SK-N-SH treated with all-trans-retinoic acid at 6 μM for 48 hours (cell line): Measurements from ENCODE around the gene SHC3.
A peak's percentile ranks its signal among the peaks of the same experiment; 100 is the strongest.

Experiments used
- ATAC-seq: fragments of 200-7000 bp; cut with Tn5 transposase; 3 replicates; pipeline ENCODE4 v1.9.1; 2020; ENCODE audit warnings: mild to moderate bottlenecking, moderate library complexity
- ARNTL ChIP-seq: fragments of 450-650 bp; formaldehyde crosslinking; IDR thresholded peaks from 2 replicates; pipeline ENCODE4 v1.5.0; 2020; ENCODE audit warnings: low read depth, mild to moderate bottlenecking, moderate library complexity, borderline replicate concordance
- CREB5 ChIP-seq: fragments of 250-450 bp; sonication (Bioruptor Pico); IDR thresholded peaks from 2 replicates; pipeline ENCODE4 v1.5.1; 2020; ENCODE audit warnings: low read depth, mild to moderate bottlenecking, moderate library complexity
- CSDC2 ChIP-seq: fragments of 250-450 bp; sonication (Bioruptor Pico); IDR thresholded peaks from 2 replicates; pipeline ENCODE4 v1.5.0; 2020; ENCODE audit warnings: mild to moderate bottlenecking, moderate library complexity
- ESRRG ChIP-seq: fragments of 250-450 bp; sonication (Bioruptor Pico); IDR thresholded peaks from 2 replicates; pipeline ENCODE4 v1.6.1; 2021; ENCODE audit warnings: mild to moderate bottlenecking
- GLIS3 ChIP-seq: fragments of 250-450 bp; sonication (Bioruptor Pico); IDR thresholded peaks from 2 replicates; pipeline ENCODE4 v1.5.0; 2020; ENCODE audit warnings: mild to moderate bottlenecking, moderate library complexity
- ISL1 ChIP-seq: fragments of 250-450 bp; sonication (Bioruptor Pico); IDR thresholded peaks from 2 replicates; pipeline ENCODE4 v2.1.2; 2022; ENCODE audit warnings: mild to moderate bottlenecking, moderate library complexity
- OSR1 ChIP-seq: fragments of 250-450 bp; sonication (Bioruptor Pico); IDR thresholded peaks from 2 replicates; pipeline ENCODE4 v1.8.0; 2022; ENCODE audit warnings: moderate library complexity, mild to moderate bottlenecking, inconsistent platforms
- POU6F1 ChIP-seq: fragments of 250-450 bp; sonication (Bioruptor Pico); IDR thresholded peaks from 2 replicates; pipeline ENCODE4 v1.8.0; 2021; ENCODE audit warnings: low read depth, mild to moderate bottlenecking, moderate library complexity, borderline replicate concordance
- PPARA ChIP-seq: fragments of 250-450 bp; sonication (Bioruptor Pico); IDR thresholded peaks from 2 replicates; pipeline ENCODE4 v1.5.0; 2020; ENCODE audit warnings: mild to moderate bottlenecking, borderline replicate concordance
- RARB ChIP-seq: fragments of 250-450 bp; sonication (Bioruptor Pico); IDR thresholded peaks from 2 replicates; pipeline ENCODE4 v1.8.0; 2021; ENCODE audit warnings: mild to moderate bottlenecking, moderate library complexity
- SNAI2 ChIP-seq: fragments of 250-450 bp; sonication (Bioruptor Pico); IDR thresholded peaks from 2 replicates; pipeline ENCODE4 v1.5.0; 2020; ENCODE audit warnings: mild to moderate bottlenecking, moderate library complexity
- TCF4 ChIP-seq: fragments of 250-450 bp; sonication (Bioruptor Pico); IDR thresholded peaks from 2 replicates; pipeline ENCODE4 v1.8.0; 2021; ENCODE audit warnings: mild to moderate bottlenecking, moderate library complexity, borderline replicate concordance
- TOX ChIP-seq: fragments of 250-450 bp; sonication (Bioruptor Pico); IDR thresholded peaks from 2 replicates; pipeline ENCODE4 v1.8.0; 2021; ENCODE audit warnings: mild to moderate bottlenecking, moderate library complexity, borderline replicate concordance
- ZC3H10 ChIP-seq: fragments of 250-450 bp; sonication (Bioruptor Pico); IDR thresholded peaks from 2 replicates; pipeline ENCODE4 v1.5.1; 2021; ENCODE audit warnings: mild to moderate bottlenecking, moderate library complexity
- ZFP3 ChIP-seq: fragments of 250-450 bp; sonication (Bioruptor Pico); IDR thresholded peaks from 2 replicates; pipeline ENCODE4 v1.5.0; 2020; ENCODE audit warnings: mild to moderate bottlenecking, moderate library complexity
- ZFP30 ChIP-seq: fragments of 450-650 bp; formaldehyde crosslinking; IDR thresholded peaks from 2 replicates; pipeline ENCODE4 v1.5.0; 2022; ENCODE audit warnings: mild to moderate bottlenecking, moderate library complexity
- ZNF565 ChIP-seq: fragments of 450-650 bp; formaldehyde crosslinking; conservative IDR thresholded peaks from 2 replicates; pipeline ENCODE4 v1.5.0; 2020; ENCODE audit warnings: low read depth, mild to moderate bottlenecking, moderate library complexity
- ZNF70 ChIP-seq: fragments of 450-650 bp; formaldehyde crosslinking; IDR thresholded peaks from 2 replicates; pipeline ENCODE4 v1.5.0; 2020; ENCODE audit warnings: mild to moderate bottlenecking, moderate library complexity
- ZNF8 ChIP-seq: fragments of 450-650 bp; formaldehyde crosslinking; IDR thresholded peaks from 2 replicates; pipeline ENCODE4 v1.5.0; 2020; ENCODE audit warnings: mild to moderate bottlenecking, moderate library complexity
- TF ChIP-seq, protein P1 (sequence below): fragments of 250-450 bp; sonication (Bioruptor Pico); IDR thresholded peaks from 2 replicates; pipeline ENCODE4 v1.5.0; 2020; ENCODE audit warnings: mild to moderate bottlenecking, moderate library complexity
- TF ChIP-seq, protein P2 (sequence below): fragments of 250-450 bp; sonication (Bioruptor Pico); IDR thresholded peaks from 2 replicates; pipeline ENCODE4 v1.8.0; 2020; ENCODE audit warnings: mild to moderate bottlenecking, moderate library complexity, borderline replicate concordance

The SHC3 gene

DNA sequence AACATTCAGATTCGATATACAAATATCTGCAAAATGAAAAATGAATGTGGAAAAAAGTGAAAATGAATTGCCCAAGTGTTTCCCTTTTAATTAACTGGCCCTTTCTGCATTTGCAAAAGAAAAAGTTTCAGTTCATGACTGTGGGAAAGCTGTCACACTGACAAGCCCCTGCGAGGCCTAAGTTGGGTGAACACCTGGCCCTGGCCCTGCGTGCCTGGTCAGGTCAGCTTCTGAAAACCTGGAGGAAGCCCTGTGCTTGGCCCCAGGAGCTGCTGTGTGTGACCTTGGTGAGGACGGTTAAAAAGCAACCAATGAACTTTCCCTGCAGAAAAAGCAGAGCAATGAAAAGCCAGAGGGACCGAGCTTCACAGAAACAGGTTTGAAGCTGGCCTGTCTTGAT lies 41.0 kb upstream of the SHC3 start:
- no peak for TF ChIP-seq SNAI2
- no peak for TF ChIP-seq ISL1 (CRISPR knock-in tag)
- TF ChIP-seq GLIS3: no peak
- TF ChIP-seq OSR1 (CRISPR knock-in tag): no peak
- no peak for TF ChIP-seq TCF4
- TF ChIP-seq CREB5: no peak
- no peak for TF ChIP-seq ZNF70 (CRISPR knock-in tag)
- no peak for TF ChIP-seq TOX
- no peak for TF ChIP-seq ZC3H10 (CRISPR knock-in tag)
- ATAC-seq: no peak

DNA sequence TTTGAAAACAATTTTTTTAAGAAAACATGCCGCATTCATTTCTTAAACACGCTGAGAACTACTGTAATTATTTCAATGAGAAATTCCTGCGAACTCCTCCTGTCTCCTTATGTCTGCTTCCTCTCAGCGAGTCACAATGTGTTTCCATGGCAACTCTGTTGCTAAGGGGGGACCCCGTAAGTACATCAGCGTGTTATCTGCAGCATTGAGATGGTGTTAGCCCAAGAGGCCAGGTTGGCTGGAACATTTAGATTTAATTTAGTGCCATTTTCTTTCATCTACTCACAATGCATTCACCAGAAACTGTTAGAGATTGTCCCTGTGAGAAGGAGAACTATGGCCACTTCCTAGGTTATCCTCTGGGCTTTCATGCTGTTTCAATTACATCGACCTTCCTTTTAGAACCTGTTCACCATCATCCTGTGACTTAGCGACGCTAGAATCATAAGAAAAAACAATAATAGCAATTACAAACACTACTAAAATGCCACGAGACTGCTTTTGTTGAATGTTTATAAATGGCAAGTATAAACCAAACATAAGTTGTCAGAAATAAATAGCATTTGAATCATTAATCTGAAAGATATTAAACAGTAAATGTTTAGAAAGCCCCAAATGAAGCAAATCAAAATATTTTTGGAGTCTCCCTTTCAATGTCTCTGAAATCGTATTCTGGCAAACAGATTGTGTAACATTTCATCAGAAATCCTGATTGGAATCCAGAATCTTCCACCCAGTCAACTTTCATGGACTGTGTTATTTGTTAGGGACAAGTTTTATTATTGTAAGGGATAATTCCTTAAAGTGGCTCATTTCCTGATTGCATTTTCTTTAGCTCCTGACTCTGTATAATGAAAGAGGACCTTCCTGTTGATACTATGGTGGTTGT lies 39.7 kb upstream of the SHC3 start:
- TF ChIP-seq ZC3H10 (CRISPR knock-in tag): no peak
- TF ChIP-seq TCF4: peak; percentile 23; the same call in 1 of the 2 replicates
- TF ChIP-seq ZFP30 (CRISPR knock-in tag): peak; percentile 58; the same call in 1 of the 2 replicates
- ATAC-seq: peak; percentile 37; the same call in 2 of the 3 replicates

- TF ChIP-seq POU6F1 (CRISPR knock-in tag) (no peak), ZC3H10 (CRISPR knock-in tag) (no peak), ZNF70 (CRISPR knock-in tag) (no peak), ZFP3 (CRISPR knock-in tag) (no peak), ARNTL (no peak), SNAI2 (no peak), ESRRG (CRISPR knock-in tag) (no peak), GLIS3 (no peak), TOX (no peak), RARB (CRISPR knock-in tag) (no peak), ZFP30 (CRISPR knock-in tag) (no peak), PPARA (CRISPR knock-in tag) (no peak), OSR1 (CRISPR knock-in tag) (no peak), CREB5 (no peak), ISL1 (CRISPR knock-in tag) (no peak), CSDC2 (no peak), ZNF565 (no peak), TCF4 (no peak), ZNF8 (no peak)
- TF ChIP-seq, protein P1, sequence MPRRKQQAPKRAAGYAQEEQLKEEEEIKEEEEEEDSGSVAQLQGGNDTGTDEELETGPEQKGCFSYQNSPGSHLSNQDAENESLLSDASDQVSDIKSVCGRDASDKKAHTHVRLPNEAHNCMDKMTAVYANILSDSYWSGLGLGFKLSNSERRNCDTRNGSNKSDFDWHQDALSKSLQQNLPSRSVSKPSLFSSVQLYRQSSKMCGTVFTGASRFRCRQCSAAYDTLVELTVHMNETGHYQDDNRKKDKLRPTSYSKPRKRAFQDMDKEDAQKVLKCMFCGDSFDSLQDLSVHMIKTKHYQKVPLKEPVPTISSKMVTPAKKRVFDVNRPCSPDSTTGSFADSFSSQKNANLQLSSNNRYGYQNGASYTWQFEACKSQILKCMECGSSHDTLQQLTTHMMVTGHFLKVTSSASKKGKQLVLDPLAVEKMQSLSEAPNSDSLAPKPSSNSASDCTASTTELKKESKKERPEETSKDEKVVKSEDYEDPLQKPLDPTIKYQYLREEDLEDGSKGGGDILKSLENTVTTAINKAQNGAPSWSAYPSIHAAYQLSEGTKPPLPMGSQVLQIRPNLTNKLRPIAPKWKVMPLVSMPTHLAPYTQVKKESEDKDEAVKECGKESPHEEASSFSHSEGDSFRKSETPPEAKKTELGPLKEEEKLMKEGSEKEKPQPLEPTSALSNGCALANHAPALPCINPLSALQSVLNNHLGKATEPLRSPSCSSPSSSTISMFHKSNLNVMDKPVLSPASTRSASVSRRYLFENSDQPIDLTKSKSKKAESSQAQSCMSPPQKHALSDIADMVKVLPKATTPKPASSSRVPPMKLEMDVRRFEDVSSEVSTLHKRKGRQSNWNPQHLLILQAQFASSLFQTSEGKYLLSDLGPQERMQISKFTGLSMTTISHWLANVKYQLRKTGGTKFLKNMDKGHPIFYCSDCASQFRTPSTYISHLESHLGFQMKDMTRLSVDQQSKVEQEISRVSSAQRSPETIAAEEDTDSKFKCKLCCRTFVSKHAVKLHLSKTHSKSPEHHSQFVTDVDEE (CRISPR knock-in tag): no peak
- ATAC-seq: no peak
These were observed 36.7 kb upstream of the SHC3 start for GRCh38 chr9:89215342-89215741.

GRCh38 chr9:89213396-89213880 lies 34.8 kb upstream of the SHC3 start:
- no peak for ATAC-seq
- TF ChIP-seq ZFP3 (CRISPR knock-in tag) (no peak), ZC3H10 (CRISPR knock-in tag) (no peak), SNAI2 (no peak), CSDC2 (no peak), CREB5 (no peak), TCF4 (no peak), ZNF8 (no peak), ISL1 (CRISPR knock-in tag) (no peak)
- TF ChIP-seq, protein P2, sequence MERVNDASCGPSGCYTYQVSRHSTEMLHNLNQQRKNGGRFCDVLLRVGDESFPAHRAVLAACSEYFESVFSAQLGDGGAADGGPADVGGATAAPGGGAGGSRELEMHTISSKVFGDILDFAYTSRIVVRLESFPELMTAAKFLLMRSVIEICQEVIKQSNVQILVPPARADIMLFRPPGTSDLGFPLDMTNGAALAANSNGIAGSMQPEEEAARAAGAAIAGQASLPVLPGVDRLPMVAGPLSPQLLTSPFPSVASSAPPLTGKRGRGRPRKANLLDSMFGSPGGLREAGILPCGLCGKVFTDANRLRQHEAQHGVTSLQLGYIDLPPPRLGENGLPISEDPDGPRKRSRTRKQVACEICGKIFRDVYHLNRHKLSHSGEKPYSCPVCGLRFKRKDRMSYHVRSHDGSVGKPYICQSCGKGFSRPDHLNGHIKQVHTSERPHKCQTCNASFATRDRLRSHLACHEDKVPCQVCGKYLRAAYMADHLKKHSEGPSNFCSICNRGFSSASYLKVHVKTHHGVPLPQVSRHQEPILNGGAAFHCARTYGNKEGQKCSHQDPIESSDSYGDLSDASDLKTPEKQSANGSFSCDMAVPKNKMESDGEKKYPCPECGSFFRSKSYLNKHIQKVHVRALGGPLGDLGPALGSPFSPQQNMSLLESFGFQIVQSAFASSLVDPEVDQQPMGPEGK (CRISPR knock-in tag): no peak
- TF ChIP-seq, protein P1 (CRISPR knock-in tag): no peak
